GM19324 (cell line): ENCODE measurements around the gene PPP2R2B.

Source experiments
- ATAC-seq: cut with Tn5 transposase; IDR thresholded peaks from one replicate; pipeline ENCODE4 v1.9.1; 2021; ENCODE audit warnings: mild to moderate bottlenecking, moderate library complexity; ENCODE audit not compliant: unreplicated experiment, low FRiP score

PPP2R2B gene

GRCh38 chr5:146669656-146670055 is 208.9 kb downstream of the PPP2R2B start:
- no peak for ATAC-seq

DNA sequence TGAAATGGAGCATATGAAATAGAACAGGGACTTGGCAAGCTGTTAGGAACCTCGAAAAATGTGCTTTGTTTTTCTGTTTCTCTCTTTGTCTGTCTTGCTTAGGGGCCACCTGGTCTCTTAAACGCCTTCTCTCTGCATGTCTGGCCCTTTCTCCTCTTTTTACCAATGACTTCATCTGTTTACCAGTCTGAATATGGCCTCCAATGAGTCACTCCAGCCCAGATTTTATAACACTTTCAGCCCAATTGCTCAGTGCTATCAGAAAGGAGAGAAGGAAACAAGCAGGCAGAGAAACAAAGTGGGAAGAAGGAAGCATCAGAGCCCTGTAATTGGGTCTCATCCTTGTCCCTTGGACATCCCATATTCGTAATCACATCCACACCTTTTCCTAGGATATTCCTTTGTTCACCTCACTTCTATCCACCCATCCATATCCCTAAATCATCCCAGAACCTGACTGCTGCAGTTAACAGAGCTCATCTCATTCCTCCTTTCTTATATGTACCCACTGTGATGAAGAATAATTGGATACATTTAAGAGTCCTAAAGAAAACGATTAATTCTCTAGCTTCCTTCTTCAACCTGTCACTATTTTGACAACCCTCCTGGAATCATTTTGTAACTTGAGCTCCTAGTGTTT is 210.8 kb downstream of the PPP2R2B start:
- no peak for ATAC-seq

DNA sequence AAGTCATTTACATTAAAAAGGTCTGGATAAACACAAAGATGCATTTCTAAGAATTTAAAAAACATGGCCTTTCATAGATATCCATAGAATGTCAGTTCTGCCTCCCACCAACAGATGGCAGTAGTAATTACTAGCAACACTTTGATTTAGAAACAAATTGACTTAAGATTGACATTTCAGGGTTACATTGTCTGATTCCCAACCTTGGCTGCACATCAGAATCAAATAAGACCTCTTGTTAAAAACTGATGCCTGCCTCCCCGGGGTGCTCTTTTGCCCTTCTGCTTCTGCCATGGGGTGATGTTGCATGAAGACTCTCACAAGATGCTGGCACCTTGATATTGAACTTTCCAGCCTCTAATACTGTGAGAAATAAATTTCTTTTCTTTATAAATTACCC is 216.3 kb downstream of the PPP2R2B start:
- ATAC-seq: no peak

- ATAC-seq: no peak
Observed at GRCh38 chr5:146660376-146660960, 218.1 kb downstream of the PPP2R2B start.

DNA sequence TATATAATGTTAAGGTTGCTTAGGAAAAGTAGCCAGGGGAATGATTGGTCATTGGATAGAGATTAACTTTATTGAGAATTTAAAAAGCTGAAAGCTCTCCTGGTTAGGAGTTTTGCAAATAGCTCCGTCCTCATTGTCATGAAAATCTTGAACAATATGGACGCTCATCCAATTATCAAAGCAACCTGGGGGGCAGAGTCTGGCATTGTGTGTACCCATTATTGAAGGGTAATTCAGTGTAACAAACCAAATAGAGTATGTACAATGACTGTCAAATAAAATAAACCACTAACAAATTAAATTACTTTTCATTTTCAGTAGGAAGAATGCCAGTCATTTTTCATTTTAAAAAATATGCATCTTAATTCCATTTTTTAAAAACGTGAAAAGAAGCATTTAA is 218.6 kb downstream of the PPP2R2B start:
- no peak for ATAC-seq

GRCh38 chr5:146656703-146657102 is 221.9 kb downstream of the PPP2R2B start:
- ATAC-seq: no peak

GRCh38 chr5:146653560-146653959 is 225.0 kb downstream of the PPP2R2B start:
- ATAC-seq: no peak

DNA sequence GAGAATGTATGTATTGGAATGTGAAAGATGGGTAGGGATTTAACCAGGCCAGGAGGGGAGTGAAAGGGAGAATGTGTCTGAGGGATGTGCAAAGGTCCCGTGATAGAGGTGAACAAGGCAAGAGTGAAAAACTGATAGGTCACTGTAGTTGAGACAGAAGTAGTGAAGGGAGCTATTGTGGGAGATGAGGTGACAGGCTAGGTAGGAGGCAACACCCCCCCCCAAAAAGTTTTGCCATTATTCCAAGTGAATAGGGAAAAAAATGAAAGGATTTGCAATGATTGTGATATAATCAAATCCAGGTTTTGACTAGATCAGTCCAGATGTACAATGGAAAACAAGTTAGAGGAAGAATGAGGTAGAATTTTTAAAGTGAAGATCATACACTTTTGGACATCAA is 226.0 kb downstream of the PPP2R2B start:
- ATAC-seq: no peak

- no peak for ATAC-seq
Observed at GRCh38 chr5:146647656-146648199, 230.8 kb downstream of the PPP2R2B start.

- ATAC-seq: no peak
Observed at GRCh38 chr5:146646441-146646840, 232.1 kb downstream of the PPP2R2B start.

- no peak for ATAC-seq
Observed at GRCh38 chr5:146645342-146645741, 233.2 kb downstream of the PPP2R2B start.

DNA sequence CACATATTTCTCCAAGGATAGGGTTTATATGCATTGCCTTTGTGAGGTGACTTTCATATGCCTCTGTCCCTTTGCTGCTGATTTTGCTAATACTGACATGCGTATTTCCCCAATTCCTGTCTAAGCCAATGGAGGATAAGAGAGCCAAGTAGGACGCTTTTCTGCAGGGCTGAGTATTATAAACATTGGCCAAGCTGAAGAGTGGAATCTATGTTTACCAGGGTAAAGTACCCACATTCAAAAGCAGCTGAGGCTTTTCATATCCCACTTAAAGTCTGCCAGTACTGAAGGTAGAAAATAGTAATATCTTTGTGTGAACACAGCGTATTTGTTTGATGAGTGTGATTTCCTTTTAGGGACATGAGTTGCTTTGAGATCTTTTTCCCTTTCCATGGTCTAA is 233.7 kb downstream of the PPP2R2B start:
- ATAC-seq: no peak

DNA sequence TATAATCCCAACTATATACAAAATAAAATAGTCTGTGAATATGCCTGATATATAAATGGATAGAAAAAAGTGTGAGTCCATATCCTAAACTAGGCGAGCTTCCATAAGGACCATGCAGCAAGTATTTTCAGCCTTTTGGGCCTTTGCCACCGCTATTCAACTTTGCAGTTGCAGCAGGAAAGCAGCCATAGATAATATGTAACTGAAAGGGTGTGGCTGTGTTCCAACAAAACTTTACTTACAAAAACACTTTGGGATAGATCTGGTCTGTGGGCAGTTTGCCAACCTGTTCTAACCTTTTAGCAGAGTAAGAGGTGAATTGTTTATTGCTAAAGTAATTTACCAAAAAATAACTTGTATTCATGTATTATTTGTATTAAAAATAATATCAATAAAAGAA is 234.8 kb downstream of the PPP2R2B start:
- no peak for ATAC-seq

GRCh38 chr5:146642410-146642809 is 236.1 kb downstream of the PPP2R2B start:
- no peak for ATAC-seq

DNA sequence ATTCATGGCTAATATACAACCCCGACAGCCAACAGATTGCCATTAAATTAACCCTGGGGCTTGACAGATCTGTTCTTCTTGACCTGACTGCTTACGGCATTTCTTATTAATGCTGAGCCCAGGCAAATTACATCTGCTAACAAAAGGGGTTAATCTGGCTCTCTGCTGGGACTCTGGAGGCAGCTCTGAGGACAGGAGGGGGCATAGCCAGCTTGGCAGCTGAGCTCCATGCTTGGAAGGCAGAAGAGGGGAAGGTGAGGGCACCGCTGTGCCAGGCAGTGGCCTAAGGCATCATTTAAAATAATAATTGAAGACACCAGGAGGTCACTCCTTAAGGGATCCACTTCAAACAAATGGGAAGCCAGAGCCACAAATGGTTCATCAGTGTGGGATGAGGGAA is 236.6 kb downstream of the PPP2R2B start:
- ATAC-seq: no peak

GRCh38 chr5:146640285-146640896 is 238.2 kb downstream of the PPP2R2B start:
- no peak for ATAC-seq

DNA sequence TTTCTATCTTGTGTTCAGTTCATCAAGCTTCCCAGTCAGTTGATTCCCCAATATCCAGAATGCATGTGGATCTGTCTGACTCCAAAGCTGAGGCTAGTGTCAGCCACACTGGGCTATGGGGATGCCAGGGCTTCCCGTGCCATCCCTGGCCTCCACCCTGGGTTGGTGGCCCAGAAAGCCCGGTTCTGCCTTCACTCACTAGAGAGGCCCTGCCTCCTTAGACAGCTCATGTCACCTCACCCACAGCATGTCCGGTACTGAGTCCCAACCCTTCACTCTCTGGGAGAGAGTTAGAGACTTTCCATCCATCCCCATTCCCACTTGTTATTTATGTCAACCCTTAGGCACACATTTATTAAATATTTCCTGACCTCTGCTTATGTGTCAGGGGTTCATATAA is 243.1 kb downstream of the PPP2R2B start:
- ATAC-seq: no peak

- ATAC-seq: no peak
Observed at GRCh38 chr5:146633323-146633764, 245.2 kb downstream of the PPP2R2B start.

- no peak for ATAC-seq
Observed at GRCh38 chr5:146632620-146633322, 245.8 kb downstream of the PPP2R2B start.

DNA sequence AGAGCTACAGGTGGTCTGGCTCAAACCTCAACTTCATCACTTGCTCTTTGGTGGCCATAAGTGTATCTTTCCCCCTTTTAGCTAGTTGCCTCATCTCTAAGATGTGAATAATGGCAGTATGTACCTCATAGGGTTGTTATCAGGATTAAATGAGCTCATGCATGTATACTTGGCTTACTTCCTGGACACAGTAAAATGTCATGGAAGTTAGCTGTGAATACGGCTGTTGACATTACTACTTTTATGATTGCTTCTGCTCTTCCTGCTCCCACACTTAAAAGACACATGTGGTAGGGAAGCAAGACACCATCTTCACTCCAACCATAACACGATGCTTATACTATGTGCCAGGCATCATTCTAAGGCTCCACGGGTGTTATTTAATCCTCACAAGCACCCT is 248.1 kb downstream of the PPP2R2B start:
- no peak for ATAC-seq

DNA sequence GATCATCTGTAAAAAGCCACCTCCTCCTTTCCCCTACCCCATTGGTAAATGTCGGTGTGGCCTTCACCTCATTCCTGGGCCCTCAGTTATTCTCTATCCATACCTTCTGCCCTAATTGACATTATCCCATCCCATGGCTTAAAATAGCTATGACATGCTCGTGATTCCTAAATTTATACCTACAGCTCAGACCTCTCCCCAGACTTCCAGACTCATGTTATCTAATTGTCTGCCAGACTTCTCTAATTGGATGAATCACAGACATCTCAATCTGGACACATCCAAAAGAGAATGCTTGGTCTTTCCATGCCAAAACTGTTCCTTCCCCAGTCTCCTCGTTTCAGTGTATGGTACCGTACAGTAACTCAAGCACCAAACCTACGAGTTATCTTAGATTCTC is 249.6 kb downstream of the PPP2R2B start:
- ATAC-seq: no peak
